Daoy (cell line): ENCODE measurements around the gene HNRNPL. TPM values are rescaled to one million over a fixed set of nuclear protein-coding genes. Genes with fewer than 3 reads are reported as not detected.
"Not testable (repeated sequence)": the region's sequence is repeated elsewhere in the genome, so short reads cannot be mapped to it uniquely, and the experiment has no call there.

ENCODE experiments used
- DNase-seq: peaks from one replicate; pipeline ENCODE4 v3.0.0-alpha.2; 2015; ENCODE audit warnings: low read depth
- total RNA-seq: library from RNA; depleted of rRNA; stranded (reverse); fragments of >200 nt; shearing (Covaris generic); gene quantifications from 2 replicates; pipeline ENCODE4 v1.2.3, GENCODE V29; 2014

Gene HNRNPL
- total RNA-seq, 1 experiment from 2014 or later = 361 TPM

DNA sequence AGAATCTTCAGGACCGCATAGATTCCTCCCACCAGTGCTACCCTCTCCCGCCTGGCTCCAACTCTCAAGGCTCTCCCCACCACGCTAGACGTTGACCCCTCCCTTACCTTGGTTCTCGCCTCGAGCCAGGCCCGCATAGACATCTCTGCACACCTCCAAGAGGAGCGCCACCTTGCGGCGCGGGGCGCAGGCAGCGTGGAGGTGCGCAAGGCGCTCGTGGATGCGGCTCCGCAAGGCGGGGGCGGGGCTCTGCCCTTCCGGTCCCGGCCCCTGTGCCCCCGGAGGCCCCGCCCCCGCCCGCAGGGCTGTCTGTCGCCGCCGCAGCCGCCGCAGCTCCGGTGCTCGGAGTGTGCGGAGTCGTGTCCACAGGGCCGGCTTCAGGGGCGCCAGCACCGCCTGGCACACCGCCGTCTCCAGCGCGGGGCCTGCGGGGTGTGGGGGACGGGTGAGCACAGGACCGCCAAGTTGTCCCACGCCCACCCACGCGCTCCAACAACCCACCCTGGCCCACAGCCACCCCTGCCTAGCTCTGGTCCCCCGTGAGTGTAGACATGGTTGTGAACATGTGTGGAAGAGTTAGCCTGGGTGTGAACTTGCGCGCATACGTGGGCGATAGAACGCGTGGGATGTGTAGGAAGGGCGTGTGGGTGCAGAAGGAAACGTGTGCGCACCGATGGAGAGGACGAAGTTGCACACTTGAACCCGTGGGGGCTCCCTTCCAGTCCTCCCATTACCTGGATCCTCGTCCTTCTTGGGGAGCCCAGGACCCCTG, 20.2 kb upstream of the HNRNPL start:
- DNase-seq = peak; percentile 83

DNA sequence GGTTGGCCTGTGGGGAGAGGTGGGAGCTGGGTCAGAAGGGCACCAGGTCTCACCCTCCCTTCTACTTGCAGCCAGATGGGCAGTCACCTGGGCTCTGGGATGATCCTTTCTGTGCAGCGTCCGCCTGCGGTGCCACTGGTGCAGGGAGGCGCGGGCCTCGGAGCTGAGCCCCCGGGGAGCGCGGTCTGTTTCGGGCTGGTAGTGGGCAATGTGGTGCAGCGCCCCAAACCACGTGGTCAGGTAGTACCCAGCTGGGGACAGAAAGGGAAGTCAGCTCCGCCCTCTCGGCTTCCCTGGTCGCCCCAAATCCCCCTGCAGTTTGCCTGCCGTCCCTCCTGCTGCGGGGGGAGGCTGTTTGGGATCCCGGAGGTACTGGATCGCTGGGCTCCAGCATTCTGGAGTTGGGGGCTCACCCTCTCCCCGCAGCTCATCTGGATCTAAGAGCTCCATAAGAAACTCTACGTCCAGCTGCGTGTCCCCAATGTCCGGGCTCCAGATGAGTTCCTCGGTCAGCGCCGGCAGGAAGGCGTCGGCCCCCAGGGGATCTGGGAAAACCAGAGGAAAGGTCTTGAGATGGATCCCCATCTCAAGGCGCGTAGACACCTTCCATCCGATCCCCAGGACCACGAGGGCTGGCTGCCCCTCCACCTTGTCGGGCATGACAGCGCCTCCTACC, 19.5 kb upstream of the HNRNPL start:
- DNase-seq = no peak

DNA sequence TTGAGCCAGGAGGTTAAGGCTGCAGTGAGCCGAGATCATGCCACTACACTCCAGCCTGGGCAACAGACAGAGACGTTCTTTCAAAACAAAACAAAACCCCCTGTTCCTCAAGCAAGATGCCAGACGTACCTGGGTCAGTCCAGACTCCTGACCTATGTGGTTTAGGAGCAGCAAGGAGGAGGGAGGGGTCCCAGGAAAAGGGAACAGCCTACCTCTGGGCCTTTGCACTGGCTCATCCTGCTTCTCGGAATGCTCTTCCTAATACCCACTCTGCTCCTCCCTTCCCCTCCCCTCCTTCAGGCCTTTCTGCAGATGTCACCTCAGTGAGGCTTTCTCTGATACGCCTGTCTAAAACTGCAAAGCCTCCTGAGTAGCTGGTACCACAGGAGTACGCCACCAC, 18.8 kb upstream of the HNRNPL start:
- DNase-seq = no peak

DNA sequence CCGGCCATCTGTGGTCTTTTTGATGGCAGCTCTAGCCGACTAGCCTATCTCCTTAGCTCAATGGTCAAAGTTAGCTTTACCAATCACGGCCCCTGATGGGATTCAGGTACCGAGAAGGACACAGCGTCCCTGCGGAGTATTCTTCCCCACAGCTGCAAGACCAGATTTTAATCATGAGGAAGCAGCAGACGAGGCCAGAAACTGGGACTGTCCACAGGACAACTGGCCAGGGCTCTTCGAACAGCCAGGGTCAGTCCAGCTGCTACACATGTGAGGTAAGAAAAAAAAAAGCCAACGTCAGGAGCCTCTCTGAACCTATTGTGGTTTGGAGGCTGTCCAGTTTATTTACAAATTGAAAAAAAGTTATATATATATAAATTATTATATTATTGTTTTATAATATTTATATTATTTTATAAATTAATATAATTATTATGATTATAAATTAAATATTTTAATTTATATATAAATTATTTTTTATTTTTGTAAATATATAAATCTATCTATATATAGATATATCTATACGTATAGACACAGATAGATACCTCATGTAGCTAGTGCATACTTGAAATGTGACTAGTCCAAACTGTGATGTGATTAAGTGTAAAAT, 17.5 kb upstream of the HNRNPL start:
- no peak for DNase-seq

DNA sequence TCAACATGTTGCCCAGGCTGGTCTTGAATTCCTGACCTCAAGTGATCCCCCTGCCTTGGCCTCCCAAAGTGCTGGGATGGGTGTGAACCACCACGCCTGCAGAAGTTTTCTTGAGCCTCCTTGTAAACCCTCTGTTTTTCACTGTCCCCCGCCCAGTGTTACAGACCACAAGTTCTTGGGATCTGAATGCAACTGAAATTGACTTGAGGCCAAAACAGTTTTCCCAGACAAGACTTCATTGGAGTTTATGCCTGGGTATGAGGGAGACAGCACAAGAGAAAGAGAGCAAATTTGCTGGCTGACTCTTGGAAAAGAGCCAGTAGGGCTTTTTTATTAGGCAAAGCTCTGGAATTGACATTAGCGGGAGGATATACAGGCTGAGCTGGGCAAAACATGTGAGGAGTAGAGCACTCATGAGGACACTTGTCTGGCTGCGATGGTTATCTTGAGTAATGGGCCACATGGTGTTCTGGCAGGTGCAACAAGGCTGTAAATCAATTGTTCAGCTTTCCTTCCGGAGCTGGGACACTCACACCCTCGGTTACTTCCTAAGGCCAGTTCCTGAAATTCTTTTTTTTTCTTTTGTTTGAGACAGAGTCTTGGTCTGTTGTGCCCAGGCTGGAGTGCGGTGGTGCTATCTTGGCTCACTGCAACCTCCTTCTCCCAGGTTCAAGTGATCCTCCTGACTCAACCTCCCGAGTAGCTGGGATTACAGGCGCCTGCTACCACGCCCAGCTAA, 12.7 kb upstream of the HNRNPL start:
- DNase-seq = no peak

DNA sequence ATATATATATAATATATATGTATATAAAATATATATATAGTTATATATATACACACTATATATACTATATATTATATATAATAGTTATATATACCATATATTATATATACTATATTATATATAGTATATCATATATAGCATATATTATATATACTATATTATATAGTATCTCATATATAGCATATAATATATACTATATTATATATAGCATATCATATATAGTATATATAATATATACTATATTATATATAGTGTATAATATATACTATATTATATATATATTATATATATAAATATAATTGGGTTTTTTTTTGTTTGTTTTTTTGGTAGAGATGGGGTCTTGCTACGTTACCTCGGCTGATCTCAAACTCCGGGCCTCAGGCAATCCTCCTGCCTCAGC, 11.6 kb upstream of the HNRNPL start:
- no peak for DNase-seq

DNA sequence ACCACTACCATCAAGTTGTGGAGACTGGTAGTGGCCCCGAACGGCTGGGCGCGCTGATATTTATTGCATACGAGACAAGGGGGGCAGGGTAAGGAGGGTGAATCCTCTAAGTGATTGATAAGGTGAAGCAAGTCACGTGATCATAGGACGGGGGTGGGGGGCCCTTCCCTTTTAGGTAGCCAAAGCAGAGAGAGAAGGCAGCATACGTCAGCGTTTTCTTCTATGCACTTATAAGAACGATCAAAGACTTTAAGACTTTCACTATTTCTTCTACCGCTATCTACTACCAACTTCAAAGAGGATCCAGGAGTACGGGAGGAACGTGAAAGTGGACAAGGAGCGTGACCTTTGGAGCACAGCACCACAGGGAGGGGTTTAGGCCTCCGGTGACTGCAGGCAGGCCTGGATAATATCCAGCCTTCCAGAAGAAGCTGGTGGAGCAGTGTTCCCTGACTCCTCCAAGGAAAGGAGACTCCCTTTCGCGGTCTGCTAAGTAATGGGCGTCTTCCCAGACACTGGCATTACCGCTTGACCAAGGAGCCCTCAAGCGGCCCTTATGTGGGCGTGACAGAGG, 9.9 kb upstream of the HNRNPL start:
- DNase-seq = not testable (repeated sequence)

DNA sequence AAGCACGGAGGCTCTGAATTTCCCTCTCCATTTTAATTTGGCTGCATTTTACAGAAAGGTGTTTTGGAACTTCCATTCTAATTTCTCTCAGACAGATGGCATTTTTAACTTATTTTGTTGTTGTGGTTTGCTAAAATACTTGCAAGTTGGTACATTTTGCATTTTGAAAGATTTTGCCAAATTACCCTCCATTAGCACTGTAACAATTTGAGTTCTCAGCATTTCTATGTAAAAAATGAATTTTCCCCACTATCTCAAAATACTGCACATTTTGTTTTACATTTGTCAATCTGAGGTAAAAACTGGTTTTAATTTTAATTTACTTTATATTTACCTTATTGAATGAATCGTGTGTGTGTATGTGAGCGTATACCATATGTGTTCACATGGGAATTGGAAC, 7.0 kb upstream of the HNRNPL start:
- no peak for DNase-seq

DNA sequence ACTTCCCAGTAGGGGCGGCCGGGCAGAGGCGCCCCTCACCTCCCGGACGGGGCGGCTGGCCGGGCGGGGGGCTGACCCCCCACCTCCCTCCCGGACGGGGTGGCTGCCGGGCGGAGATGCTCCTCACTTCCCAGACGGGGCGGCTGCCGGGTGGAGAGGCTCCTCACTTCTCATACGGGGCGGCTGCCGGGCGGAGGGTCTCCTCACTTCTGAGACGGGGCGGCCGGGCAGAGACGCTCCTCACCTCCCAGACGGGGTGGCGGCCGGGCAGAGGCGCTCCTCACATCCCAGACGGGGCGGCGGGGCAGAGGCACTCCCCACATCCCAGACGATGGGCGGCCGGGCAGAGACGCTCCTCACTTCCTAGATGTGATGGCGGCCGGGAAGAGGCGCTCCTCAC, 6.0 kb upstream of the HNRNPL start:
- DNase-seq = not testable (repeated sequence)

DNA sequence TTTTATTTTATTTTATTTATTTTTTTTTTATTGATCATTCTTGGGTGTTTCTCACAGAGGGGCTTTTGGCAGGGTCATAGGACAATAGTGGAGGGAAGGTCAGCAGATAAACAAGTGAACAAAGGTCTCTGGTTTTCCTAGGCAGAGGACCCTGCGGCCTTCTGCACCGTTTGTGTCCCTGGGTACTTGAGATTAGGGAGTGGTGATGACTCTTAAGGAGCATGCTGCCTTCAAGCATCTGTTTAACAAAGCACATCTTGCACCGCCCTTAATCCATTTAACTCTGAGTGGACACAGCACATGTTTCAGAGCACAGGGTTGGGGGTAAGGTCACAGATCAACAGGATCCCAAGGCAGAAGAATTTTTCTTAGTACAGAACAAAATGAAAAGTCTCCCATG, 5.2 kb upstream of the HNRNPL start:
- not testable (repeated sequence) for DNase-seq

DNA sequence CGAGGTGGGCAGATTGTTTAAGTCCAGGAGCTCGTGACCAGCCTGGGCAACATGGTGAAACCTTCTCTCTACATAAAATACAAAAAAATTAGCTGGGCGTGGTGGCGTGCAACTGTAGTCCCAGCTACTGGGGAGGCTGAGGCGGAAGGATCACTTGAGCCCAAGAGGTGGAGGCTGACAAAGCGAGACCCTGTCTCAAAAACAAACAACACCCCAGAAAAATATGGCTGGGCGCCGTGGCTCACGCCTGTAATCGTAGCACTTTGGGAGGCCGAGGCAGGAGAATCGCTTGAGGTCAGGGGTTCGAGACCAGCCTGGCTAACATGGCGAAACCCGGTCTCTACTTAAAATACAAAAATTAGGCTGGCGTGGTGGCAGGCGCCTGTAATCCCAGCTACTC, 3.4 kb upstream of the HNRNPL start:
- no peak for DNase-seq

DNA sequence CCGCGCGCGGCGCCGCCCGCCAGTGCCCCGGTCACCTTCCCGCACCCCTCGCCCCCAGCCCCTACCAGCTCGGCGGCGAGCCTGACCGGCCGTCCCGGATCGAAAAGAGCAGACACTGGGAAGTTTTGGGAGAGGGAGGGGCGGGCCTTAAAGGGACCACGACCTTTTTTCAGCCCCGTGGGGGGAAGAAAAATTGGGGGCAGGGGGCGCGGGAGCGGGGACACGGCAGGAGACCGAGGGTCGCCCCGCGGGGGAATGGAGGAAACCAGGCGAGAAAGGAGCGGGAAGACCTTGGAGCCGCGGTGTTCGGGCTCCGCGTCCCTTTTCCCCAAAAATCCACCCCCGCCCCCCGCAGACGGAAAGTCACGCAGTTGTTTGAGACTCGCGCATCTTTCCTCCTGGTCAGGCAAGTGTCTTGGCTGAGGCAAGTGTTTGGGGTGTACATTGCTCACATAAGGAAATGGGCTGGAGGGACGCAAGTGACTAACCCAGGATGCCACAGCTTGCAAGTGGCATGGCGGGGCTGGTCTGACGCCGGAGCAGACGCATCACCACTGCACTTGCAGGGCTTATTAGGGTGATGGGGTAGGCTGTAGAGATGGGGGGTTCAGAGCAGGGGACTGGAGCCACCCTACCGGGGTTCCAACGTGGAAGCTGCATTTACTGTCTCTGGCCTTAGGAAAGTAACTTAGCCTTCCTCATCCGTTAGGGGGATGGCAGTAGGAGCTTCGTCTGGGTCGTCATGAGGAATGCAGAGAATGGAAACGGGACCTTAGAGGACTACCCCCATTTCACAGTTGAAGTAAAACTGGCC, 2.7 kb upstream of the HNRNPL start:
- peak; percentile 72 for DNase-seq

DNA sequence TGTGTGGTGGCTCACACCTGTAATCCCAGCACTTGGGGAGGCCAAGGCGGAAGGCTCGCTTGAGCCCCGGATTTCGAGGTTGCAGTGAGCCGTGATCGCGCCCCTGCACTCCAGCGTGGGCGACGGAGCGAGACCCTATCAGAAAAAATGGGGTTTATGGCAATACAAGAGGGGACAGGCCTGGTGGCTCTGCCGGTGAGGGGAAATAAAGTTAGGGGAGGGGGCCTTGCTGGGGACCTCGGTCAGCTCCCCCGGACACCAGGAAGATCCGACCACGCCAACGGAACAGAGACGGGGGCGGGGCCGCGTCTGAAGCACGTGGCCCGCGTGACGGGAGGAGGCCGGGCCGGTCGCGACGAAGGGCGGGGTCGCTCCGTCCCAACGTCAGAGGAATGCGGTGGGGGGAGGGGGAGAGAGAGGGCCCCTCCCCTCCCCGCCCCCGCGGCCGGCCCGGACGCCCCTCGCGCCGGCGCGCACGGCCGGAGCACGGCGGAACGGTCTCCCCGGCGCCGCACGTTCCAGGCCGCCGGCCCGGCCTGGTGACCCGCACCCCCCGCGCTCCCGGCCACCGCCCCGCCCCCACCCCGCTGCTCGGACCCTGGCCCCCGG, 1.9 kb upstream of the HNRNPL start:
- peak; percentile 97 for DNase-seq

DNA sequence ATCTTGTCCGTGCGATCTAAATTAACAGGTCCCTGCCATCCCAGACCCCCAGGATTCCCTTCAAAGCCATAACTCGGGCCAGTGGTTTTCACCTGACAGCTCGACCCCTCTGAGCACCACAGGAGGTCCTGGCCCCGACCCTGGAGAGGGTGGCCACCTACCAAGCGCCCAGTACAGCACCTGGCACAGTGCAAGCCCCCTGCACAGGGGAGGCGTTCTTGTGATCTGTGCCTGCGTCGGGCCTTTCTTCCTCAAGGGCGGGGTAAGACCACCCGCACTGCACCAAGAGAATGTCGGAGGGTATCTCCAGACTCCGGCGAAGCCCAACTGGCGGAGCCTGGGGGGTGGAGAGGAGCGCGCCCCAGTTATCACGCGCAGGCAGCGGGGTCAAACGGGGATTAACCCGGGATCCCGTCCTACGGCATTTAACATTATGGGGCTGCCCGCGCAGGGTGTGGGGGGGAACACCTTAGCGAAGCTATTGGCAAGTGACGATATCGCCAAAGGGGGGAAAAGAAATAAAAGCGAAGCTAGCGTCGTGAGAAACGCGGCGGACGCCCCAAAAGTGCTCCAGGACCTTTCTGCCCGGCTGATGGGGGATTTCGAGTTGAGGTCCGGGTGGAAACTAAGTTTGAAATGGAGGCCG, 1.3 kb upstream of the HNRNPL start:
- no peak for DNase-seq

DNA sequence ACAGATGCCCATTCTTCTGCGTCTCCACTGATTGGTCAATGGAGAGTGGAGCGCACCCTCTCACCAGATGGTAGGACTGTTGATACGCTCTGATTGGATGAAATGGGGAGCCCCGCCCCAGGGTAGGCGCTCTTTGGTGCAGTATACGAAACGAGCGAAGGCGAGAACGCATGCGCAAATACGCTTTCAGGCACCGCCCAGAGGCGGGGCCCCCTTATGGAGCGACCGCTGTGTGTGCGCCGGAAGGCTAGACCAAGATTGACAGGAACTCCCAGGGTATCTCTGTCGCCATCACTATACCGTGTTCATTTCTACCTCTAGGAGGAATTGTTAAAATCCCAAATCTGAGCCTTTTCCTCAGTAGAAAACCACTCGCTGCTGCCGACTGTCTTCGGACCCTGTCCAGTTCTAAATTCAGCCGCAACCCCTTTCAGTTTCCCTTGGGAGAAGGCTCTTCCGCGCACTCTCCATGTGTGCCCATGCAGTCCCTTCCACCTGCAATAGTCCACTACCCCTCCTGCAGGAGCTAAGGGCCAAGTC, 720 bp upstream of the HNRNPL start:
- peak; percentile 100 for DNase-seq

DNA sequence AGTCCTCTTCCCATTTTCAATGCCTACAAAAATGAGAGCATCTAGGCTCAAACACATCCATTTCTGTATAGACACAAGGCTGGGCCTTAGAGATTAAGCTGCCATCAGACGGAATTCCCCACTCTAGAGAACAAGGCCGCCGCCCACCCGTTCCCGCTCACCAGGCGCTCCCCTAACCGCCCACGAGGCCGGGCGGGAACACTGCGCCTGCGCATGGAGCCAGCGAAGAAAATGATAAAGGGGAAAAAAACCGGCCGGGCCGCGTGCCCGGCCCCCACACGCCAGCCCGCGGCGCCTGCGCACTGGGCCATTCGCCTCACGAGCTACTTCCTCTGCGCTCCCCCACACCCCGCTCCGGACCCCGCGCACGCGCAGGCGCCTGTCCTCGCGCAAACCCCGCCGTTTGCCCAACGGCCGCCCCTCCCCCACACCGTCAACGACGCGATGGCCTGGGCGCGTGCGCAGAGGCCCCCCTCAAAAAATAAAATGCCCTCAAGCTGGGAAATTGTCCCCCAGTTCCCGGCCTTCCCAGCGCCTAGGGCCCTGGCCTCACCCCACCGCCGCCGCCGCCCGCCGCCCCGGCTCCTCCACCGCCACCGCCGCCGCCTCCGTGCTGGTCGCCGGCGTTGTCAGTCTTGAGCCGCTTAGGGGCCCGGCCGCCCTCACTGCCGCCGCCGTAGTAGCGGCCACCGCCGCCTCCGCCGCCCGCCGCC, 483 bp downstream of the HNRNPL start:
- DNase-seq = peak; percentile 99

DNA sequence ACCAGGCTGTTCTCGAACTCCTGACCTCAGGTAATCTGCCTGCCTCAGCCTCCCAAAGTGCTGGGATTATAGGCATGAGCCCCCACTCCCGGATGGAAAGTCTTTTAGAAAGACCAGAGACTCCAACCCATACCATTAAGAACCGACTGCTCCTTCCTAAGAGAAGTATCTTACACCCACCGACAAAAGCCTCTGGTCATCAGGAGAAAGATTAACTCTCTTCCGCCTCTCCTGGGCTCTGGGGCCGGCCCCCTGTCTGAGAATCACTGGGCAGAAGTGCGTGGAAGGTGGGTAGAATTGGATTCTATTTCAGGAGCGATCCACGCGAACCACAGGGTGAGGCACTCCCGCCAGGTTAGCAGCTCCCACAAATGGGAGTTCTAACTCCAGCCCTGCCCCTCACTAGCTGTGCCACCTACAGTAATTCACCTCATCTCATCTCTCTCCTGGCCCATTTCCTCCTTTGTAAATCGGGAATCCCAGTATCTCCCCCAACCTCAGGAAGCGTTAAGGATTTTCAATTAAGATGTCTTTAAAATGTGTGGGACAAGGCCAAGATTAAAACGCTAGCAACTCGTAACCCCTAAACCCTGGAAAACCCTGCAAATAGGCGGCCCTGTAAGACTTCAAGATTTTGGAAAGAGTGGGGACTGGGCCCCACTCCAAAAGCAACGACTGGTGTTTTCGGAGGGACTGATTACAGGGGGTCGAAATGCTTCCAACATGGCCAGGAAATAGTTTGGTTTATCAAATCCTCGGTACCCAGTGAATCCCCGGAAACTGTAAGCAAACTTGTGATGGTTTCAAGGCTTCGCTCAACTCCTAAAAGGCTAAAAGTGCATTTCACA, 1.3 kb downstream of the HNRNPL start:
- DNase-seq = no peak

DNA sequence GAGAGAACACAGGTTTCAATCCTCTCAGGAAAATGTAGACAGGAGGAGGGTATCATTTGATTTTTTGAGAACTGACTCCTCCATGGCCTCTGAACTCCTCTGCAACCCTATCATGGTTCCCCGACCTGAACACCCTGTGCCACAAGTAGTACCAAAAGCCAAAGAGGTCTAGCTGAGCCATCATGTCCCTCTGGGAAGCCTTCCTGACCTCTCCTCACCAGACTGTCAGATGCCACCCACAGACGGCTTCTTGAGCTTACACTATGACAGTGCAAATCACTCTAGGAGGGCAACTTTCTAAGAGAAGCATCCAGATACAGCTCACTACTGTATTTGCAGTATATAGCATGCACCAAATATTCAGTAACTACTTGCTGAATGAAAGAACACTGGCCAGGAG, 3.7 kb downstream of the HNRNPL start:
- no peak for DNase-seq
